ENCODE measurements around the gene IQCH.

Gene IQCH

DNA sequence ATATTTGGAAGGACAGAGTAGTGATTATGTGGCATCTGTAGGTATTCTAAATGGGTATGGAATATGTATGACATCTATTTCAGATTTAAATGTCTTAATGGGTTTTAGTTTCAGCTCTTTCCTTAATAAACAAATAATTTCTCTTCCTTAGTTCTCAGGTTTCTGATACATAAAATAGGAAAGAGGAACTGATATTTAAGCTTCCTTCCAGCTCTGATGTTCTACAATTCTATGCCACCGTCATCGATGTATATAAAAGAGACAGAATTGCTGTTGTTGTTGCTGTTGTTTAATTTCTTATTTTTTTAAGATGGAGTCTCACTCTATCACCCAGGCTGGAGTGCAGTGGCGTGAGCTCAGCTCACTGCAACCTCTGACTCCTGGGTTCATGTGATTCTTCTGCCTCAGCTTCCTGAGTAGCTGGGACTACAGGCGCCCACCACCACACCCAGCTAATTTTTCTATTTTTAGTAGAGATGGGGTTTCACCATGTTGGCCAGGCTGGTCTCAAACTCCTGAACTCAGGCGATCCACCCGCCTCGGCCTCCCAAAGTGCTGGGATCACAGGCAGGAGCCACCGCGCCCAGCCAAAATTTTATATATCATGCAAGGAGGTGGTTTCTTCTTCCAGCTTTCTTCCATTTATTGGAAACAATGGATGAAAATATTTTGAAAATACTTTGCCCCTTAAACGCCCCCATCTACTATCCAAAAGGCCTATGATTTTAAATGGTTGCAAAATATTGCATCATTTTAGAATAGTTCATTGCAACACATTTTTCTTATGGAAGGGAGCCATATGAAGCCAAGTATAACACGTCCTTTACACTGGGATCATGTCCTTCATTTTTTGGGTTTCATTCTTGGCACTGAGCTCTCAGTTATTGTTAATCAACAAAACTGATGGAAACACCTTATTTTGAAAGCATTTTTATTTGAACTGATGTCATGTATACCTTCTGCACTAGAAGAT, 252.5 kb downstream of the IQCH start:
- no peak for DNase-seq

DNA sequence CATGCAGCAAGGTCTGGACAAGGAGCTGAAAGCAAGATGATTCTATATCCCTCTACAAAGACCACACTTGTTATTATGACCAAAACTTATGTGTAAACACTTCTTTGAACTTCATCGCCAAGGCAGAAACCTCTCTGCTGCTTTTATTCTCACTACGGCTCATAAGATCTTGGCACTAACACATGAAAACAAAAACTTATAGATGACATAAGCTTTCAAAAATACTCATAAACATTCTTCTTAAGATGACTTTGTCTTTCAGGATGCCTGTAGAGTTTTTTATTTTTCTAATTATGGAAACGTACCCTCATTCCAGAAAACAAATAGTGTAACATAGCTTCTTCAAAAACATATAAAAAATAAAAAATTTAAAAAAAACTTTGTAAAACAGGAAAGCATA, 253.8 kb downstream of the IQCH start:
- no peak for DNase-seq

DNA sequence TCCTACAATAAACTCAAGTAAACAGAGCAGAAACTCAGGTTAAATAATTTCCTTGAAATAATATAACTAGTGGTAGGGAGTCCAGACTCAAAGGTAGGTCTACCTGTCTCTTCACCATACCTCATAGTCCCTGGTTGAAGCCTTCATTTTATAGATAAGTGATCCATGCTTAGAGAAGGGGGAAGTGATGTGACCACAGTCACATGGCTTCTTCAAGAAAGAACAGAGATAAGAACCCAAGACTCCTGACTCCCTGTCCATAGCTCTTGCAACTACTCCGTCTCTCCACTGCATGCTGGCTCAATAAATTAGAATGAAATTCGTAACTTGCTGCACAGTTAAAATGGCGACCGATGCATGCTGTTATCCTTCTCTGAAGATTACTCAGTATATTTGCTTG, 255.3 kb downstream of the IQCH start:
- no peak for DNase-seq

DNA sequence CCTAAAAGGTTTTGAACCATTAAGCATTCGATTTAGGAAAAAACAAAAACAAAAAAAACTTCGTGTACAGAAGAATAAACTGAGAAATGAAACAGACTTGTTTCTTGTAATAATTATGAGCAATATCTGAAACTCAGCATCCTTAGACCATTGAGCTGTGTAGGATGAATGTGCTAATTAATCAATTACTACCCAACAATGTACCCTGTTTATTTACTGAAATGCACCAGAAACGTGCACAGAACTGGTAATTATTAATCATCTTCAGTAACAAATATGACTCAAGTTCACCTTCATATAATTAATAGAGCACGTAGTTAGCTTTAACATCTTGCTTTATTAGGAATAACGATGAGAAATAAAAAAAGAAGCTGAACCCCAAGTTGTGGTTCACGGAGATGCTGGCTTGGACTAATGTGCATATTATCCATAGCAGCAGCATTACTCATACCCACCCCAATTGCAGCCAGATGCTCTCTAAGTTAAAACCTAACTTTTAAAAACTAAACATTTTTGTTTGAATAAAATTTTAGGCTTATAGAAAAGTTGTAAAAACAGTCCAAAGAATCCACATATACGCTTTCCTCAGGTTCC, 256.1 kb downstream of the IQCH start:
- DNase-seq, result no peak

DNA sequence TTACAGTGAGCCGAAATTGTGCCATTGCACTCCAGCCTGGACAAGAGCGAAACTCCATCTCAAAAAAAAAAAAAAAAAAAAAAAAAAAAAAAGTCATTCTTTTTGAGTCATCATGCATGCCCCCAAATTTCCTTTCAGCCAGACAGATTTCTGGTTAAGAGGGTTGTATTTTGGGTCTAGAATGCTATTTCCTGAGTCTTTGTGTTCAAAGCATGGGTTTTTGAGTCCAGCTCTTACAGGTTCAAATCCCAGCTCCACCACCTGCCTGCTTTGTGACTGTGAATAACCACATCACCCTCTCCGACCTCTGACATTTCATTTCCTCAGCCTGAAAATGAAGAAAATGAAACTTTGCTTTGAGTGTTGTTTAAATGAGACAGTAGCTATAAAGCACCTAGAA, 257.0 kb downstream of the IQCH start:
- DNase-seq, result no peak

DNA sequence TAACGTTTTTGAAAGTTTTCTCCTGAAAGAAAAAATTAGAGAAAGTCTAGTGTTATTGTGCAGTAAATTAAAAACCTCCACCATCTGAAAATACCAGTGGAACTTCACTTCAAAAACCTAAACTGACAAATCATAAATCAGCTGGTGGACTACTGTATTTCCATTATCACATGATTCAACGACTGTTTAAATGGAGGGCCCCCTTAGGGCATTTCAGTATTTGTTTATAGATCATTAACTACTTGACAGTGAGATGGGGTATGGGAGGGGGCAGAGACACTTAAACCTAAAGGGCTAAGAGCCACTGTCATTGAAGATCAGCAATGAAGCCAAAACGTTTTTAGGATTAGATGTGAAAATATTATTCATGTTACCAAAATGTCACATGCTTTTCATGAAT, 257.6 kb downstream of the IQCH start:
- no peak for DNase-seq

DNA sequence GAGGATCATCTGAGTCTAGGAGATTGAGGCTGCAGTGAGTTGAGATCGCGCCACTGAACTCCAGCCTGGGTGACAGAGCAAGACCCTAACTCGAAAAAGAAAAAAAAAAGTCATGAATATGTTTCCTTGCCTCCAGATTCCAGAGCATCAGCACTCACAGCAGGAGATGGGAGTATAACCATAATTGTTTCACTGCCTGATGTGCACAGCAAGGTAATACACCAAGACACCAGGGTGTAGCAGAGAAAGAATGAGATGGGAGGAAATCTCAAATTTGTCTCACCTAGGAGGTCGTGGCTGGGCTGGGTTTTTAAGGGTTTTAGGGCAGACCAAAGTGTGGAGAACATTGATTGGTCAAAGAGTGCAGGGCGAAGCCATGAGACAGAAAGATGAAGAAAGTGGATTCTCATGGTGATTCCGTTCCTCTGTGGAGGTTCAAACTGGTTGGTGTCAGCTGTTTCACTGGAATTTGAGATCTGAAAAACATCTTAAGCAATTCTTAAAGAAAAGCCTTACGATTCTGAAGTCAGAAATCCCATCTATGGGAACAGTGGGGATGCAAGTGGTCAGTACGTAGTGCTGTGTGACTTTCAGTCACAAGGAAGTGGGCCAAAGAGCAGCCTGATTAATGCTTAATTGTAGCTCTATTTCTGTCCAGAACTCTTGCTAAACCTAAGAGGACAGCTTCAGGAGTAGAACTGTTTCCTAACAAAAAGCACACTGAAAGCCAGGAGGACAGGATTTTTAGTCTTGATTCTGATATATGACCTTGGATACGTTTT, 258.5 kb downstream of the IQCH start:
- no peak for DNase-seq

DNA sequence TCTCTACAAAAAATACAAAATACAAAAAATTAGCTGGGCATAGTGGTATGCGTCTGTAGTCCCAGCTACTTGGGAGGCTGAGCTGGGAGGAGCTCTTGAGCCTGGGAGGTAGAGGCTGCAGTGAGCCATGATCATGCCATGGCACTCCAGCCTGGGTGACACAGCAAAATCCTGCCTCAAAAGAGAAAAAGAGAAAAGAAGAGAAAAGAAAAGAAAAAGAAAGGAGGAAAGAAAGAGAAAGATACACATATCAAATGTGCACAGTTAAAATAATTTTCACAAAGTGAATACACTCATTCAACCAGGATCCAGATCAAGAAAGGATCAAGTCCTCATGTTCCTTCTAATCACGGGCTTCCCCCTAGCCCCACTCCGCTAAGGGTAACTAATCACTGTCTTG, 260.5 kb downstream of the IQCH start:
- DNase-seq, result no peak

DNA sequence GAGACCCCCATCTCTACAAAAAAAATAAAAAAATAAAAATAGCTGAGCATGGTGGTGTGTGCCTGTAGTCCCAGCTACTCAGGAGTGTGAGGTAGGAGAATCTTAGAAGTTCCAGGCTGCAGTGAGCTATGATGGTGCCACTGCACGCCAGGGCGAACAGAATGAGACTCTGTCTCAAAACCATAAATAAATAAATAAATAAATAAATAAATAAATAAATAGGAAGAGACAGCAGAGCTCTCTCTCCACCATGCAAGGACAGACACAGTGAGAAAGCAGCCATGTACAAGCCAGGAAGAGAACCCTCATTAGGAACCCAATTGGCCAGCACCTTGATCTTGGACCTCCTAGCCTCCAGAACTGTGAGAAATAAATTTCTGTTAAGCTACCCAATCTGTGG, 261.0 kb downstream of the IQCH start:
- no peak for DNase-seq

DNA sequence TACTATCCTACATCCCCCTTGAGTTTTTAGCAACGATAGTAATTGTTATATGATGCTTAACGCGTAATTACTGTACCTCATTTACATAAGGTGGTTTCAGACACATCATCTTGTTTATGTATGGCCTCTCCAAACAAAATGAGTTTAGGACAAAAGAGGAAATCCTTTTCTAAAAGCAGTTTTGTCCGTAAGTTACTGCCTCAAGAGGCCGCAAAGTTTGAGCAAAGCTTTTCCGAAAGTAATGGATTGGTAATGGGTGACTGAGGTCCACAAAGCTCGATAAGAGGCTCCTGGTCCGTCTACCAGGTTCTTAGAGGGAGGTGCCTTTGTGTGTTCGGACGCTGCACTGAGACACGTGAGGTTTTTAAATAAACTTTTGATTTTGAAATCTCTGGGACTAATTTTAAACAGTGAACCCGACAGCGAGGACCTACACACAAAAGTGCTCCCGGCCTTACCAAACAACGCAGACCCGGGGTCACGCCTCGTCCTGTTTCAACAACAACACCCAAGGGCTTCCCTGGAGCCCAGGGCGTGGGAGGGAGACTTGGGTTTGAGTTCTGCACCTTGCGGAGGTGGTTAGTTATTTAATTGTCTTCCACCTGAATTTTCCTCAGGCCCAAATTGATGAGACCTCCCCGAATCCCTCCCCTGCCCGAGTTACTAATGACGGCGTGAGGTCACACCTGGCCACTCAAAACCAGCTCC, 265.9 kb downstream of the IQCH start:
- DNase-seq, result no peak

DNA sequence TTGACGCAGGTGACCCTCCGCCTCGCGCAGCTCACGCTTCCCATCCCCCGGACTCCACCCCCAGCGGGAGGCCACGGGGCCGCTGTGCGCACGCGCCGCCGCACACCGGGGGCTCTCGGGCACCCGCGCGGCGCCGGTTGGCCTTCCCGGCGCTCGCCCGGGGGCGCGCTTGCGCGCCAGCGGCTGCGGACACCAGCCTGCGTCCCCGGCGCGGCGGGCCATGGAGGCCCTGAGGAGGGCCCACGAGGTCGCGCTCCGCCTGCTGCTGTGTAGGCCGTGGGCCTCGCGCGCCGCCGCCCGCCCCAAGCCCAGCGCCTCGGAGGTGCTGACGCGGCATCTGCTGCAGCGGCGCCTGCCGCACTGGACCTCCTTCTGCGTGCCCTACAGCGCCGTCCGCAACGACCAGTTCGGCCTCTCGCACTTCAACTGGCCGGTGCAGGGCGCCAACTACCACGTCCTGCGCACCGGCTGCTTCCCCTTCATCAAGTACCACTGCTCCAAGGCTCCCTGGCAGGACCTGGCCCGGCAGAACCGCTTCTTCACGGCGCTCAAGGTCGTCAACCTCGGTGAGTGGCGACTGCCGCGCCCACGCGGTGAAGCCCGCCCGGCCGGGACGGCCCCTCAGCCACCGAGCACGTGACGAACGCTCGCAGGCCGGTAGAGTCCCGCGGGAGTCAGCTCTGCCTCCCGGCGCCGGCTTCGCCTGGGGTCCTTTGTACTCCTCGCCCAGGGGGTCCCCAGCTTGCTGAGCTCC, 266.6 kb downstream of the IQCH start, which contains the start of gene C15orf61:
Gene C15orf61, plus strand, starts transcription at position 103 of the 754 bp plus-strand sequence. Its CDS starts 118 bp downstream, at position 221.
- DNase-seq, result peak; percentile 67

DNA sequence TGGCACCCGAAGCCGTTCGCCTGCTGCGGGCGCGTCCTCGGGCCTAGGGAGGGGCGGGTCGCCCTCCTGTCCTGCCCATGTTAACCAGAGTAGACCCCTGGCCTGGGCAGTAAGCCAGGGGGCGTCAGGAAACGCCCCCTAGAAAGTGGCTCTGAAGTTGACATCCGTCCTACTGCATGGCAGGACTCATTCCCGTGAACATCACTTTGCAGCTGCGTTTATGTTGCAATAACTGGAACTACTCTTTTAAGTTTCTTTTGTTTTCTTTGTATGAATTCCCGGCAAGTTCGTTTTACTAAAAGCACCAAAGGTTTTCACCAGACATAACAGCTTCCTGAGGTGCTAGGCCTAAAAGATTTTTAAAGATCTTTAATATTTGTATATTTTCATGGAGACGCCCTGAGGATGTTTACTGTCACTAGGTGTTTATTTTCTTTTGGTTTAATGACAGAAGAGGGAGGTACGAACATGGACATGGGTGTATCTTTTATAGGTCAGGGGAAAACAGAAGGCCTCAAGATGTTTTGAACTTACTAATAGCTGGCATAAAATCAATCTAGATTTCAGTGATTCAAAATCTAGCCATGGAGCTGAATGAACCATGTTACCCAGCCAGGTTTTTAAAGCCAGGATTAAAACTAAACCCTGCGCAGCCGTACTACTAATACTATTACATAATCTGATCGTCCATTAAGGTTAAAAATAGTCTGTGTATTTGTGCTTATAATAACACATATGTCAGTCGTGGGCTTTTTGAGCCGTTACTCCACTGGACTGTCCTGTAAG, 267.4 kb downstream of the IQCH start:
- no peak for DNase-seq

DNA sequence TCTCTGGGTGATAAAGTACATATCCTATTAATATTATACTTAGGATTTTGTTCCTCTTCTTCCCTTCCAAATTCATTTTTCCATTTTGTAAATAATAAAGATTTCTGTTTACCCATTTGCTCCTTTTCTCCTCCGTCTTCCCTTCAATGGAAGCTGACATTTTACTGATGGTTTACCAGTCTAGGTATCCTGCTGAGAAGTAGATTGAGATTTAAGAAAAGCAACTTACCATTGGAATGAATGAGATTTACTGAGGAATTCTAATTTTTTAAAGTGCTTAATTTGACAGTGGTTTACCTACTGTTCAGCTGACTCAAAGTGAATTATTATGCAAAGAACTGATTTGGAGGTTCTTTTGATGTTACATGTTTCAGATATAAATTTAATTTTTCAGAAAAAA, 268.7 kb downstream of the IQCH start:
- DNase-seq, result no peak

DNA sequence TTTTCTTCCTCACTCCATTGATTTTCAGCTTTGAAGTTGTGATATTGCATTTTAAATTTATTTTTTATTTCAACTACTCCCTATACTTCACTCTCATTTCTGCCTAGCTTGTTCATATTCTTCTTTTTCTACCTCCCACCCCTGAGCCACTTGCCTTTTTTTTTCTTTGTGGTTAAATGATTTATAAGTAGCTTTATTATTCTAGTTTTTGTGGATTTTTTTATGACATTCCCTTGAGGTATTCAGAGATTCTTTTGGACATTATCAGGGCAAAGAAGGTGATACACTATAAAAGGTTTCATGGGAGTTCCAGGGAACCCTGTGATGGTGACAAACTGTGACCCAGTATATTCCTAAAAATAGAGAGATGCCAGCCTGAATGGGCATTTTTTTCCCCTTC, 269.6 kb downstream of the IQCH start:
- no peak for DNase-seq

DNA sequence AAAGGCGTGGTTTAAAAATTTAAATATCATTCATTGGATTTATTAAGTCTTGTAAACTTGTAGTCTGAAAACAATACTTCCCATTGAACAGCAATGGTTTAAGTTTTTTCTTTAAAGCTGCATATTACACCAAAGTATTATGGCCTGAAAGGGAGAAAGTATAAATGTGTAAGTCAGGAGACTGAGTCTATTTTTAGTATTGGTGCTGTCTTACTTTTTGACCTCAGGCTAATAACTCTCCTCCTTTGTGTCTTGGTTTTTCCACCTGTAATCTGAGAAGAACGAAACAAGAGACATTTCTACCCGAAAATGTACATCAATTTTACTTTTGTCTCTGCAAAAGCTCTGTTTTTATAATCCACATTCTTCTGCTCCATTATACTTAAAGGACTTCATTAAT, 273.9 kb downstream of the IQCH start:
- no peak for DNase-seq

DNA sequence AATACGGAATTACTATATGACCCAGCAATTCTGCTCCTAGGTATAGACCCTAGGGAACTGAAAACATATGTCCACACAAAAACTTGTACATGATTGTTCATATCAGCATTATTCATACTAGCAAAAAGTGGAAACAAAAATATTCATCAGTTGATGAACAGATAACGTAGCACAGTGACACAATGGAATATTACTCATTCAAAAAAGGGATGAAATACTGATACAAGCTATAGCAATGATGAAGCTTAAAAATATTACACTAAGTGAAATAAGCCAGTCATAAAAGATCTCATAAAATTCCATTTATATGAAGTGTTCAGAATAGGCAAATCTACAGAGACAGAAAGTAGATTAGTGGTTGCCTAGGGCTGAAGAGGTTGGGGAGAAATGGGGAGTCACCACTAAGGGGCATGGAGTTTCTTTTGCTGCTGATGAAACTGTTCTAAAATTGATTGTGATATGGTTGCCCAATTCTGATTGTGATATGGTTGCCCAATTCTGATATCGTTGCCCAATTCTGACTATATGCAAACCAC, 276.9 kb downstream of the IQCH start:
- peak; percentile 27 for DNase-seq

DNA sequence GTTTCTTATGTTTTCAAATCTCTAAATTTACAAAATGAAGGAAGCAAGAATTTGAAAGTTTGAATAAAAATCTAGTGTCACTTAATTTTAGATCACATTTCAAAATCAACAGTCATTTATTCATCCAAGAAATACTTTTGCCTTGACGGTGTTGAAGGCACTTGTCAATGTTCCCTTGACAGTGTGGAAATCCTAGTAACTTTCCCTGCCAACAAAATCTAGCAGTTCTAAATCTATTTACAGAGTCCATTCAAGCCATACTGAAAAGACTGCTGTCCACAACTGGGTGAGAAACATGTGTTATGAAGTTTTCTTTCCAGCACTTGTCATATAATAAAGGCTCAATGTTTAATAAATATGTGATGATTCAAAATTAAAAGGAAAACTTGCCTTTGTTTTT, 279.3 kb downstream of the IQCH start:
- DNase-seq, result no peak

DNA sequence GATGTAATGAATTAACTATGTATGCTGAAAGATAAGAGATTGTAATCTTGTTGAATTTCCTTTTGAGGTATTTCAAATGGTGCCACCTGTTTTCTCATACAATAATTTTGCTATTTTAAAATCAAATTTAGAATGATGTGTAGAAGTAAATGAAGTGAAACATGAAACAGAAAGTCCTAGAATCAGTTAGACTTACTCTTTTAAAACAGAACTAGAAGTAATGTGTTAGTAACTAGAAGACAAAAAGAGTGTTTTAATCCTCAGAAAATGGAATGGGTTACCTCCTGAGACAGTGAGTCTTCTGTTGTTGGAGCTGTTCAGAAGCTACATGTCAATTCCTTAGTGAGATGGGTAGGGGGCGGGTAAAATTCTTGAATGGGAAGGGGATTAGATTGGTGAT, 279.8 kb downstream of the IQCH start:
- DNase-seq, result no peak

DNA sequence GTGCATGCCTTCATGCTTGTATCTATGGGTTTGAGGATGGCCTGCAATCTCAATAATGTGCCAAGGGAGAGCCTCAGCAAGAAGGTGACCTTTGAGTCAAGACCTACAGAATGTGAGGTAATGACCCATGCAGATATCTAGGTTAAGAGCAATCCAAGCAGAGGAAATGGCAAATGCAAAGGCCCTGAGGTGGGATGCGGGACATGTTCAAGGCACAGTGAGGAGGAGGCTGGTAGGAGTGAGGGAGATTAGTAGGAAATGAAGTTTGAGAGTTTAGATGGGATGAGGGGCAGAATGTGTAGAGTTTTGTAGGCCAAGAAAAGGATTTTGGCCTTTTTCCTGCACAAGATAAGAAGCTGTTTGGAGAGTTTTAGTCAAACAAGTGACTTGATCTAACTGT, 283.2 kb downstream of the IQCH start:
- DNase-seq, result no peak

DNA sequence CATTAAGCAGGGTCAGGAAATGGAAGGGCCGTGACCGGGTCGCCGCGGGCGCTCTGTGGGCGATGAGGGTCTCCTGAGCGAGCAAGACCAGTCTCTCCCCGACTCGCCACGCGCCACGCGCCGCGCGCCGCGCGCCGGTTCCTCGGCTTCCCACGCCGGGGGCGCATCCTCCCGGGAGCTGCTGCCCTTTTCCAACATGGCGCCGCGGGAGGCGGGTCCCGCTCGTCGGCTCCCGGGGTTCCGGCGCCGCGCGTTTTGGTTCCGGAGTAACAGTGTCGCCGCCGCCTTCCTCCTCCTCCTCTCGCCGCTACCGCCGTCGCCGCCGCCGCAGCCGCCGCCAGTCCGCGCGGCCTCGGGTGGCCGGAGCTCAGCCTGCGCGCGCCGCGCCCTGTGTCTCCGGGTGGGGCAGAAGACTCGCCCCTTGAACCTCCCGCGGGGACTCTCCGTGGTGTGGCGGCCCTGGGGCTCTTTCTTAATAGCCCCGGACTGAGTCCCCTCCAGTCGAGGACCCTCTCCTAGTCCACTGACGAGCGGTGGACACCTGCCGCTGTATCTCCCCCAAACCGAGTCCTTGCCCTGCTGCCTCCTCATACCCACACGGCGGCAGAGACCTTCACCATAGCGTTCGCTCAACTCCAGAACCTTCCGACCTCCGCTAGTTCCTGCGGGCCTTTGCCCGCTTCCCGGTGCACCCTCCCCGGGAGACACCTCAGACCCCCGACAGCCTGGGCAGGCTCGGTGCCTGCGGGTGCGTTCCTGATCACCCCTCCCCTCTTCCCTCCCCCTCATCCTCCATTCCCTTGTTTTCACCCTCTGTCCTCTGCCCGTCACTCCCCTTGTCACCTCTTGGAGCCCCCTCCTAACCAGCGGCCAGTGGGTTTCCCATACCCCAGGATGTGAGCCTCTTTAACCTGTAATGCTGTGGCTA, 288.1 kb downstream of the IQCH start, which contains the start of gene MAP2K5:
Gene MAP2K5, plus strand, starts transcription at position 284 of the 928 bp plus-strand sequence. Its CDS starts 633 bp downstream, at position 917.
- peak; percentile 58 for DNase-seq

Data from T1000 (cell line).